Vagina (tissue), 2 donors: ENCODE data around the gene SYTL3. TPM values are rescaled to one million over a fixed set of nuclear protein-coding genes. Genes with fewer than 3 reads are reported as not detected.
A peak's percentile ranks its signal among the peaks of the same experiment; 100 is the strongest.

ENCODE experiments used
- DNase-seq, 2 donors: peaks; one replicate each; pipeline ENCODE4 v3.0.0-alpha.2; 2017; ENCODE audit errors: extremely low spot score in 2 of 2
- H3K27ac ChIP-seq: fragments of 200-600 bp; sonication (generic); one replicate; pipeline ENCODE4 v1.5.1; 2019
- H3K27me3 ChIP-seq: fragments of 200-600 bp; sonication (generic); one replicate; pipeline ENCODE4 v1.5.1; 2019
- H3K36me3 ChIP-seq, 2 donors: fragments of 200-600 bp; sonication (generic); one replicate each; pipeline ENCODE4 v1.5.1; 2017 to 2019
- H3K4me1 ChIP-seq: fragments of 200-600 bp; sonication (generic); one replicate; pipeline ENCODE4 v1.5.1; 2019
- H3K4me3 ChIP-seq, 2 donors: fragments of 200-600 bp; sonication (generic); 1 replicate in 1 of 2; 2 replicates in 1 of 2; pipeline ENCODE4 v1.5.1; 2016 to 2019
- H3K9me3 ChIP-seq: fragments of 200-600 bp; sonication (generic); one replicate; pipeline ENCODE4 v1.5.1; 2019
- CTCF ChIP-seq, 3 experiments: fragments of 450-650 bp in 2 of 3; fragments of 200-600 bp in 1 of 3; sonication (generic) in 1 of 3; IDR thresholded peaks; one replicate each; pipeline ENCODE4 v1.5.1; 2017 to 2019; ENCODE audit warnings: antibody characterized with exemption in 3 of 3, mild to moderate bottlenecking in 2 of 3, moderate library complexity in 2 of 3
- POLR2A ChIP-seq, 2 donors: fragments of 450-650 bp; IDR thresholded peaks; one replicate each; pipeline ENCODE4 v1.6.1; 2017; ENCODE audit warnings: antibody characterized with exemption in 2 of 2, mild to moderate bottlenecking in 2 of 2, moderate library complexity in 2 of 2
- POLR2AphosphoS5 ChIP-seq, 2 donors: sonication (generic); formaldehyde crosslinking; IDR thresholded peaks; one replicate each; pipeline ENCODE4 v1.9.0; 2017; ENCODE audit warnings: antibody characterized with exemption in 2 of 2, mild to moderate bottlenecking in 2 of 2, low read depth in 1 of 2; ENCODE audit not compliant: insufficient read depth in 1 of 2
- intact Hi-C: fragments of 100-400 bp; cut with DNase I; formaldehyde crosslinking; loops from one replicate; pipeline ENCODE4 v1.15.1; 2023
- total RNA-seq: library from RNA; depleted of rRNA; stranded (reverse); fragments of >200 nt; gene quantifications from one replicate; pipeline ENCODE4 v1.2.3, GENCODE V29; 2016

The SYTL3 gene
- total RNA-seq, 1 donor from 2014 or later = 10.8 TPM

GRCh38 chr6:158627940-158628211 lies 22.0 kb upstream of the SYTL3 start:
- no peaks in the 10 kb centered on the region for H3K9me3 ChIP-seq
- no peak overlapping the region for H3K4me3 ChIP-seq
- intact Hi-C loops = no loop called here
- no peaks in the 10 kb centered on the region for H3K27me3 ChIP-seq
- no peak overlapping the region for H3K27ac ChIP-seq
- no peak for TF ChIP-seq POLR2AphosphoS5 (IDR thresholded peaks at IDR 0.05; ENCODE audit: insufficient read depth in 1 of 2, low read depth in 1 of 2)
- no peak for TF ChIP-seq POLR2A (IDR thresholded peaks at IDR 0.05)
- TF ChIP-seq CTCF (IDR thresholded peaks at IDR 0.05) = no peak
- DNase-seq = peak in 1 of 2 donors; percentile 81
- peaks cover 29% of the 10 kb centered on the region for H3K4me1 ChIP-seq
- peaks cover 0 to 17% of the 10 kb centered on the region in 2 donors for H3K36me3 ChIP-seq

GRCh38 chr6:158628542-158628941 lies 21.3 kb upstream of the SYTL3 start:
- intact Hi-C loops = no loop called here
- no peaks in the 10 kb centered on the region for H3K9me3 ChIP-seq
- no peak for TF ChIP-seq POLR2AphosphoS5 (IDR thresholded peaks at IDR 0.05; ENCODE audit: insufficient read depth in 1 of 2, low read depth in 1 of 2)
- TF ChIP-seq POLR2A (IDR thresholded peaks at IDR 0.05) = no peak
- TF ChIP-seq CTCF (IDR thresholded peaks at IDR 0.05) = no peak
- H3K36me3 ChIP-seq = peaks cover 0 to 17% of the 10 kb centered on the region in 2 donors
- H3K27ac ChIP-seq = no peak overlapping the region
- H3K4me1 ChIP-seq = peaks cover 29% of the 10 kb centered on the region
- H3K4me3 ChIP-seq = no peak overlapping the region
- H3K27me3 ChIP-seq = no peaks in the 10 kb centered on the region
- DNase-seq = no peak

GRCh38 chr6:158629367-158630221 lies 20.3 kb upstream of the SYTL3 start:
- Histone ChIP-seq H3K27ac (no peak overlapping the region), H3K4me1 (peaks cover 29% of the 10 kb centered on the region), H3K4me3 (no peak overlapping the region), H3K9me3 (no peaks in the 10 kb centered on the region), H3K36me3 (peaks cover 0 to 17% of the 10 kb centered on the region in 2 donors), H3K27me3 (no peaks in the 10 kb centered on the region)
- intact Hi-C loops = no loop called here
- no peak for TF ChIP-seq POLR2AphosphoS5 (IDR thresholded peaks at IDR 0.05; ENCODE audit: insufficient read depth in 1 of 2, low read depth in 1 of 2)
- no peak for TF ChIP-seq CTCF (IDR thresholded peaks at IDR 0.05)
- no peak for TF ChIP-seq POLR2A (IDR thresholded peaks at IDR 0.05)
- DNase-seq = peak in 1 of 2 donors; percentile 93

- intact Hi-C loops = no loop called here
- TF ChIP-seq POLR2A (IDR thresholded peaks at IDR 0.05) (no peak), CTCF (IDR thresholded peaks at IDR 0.05) (no peak), POLR2AphosphoS5 (IDR thresholded peaks at IDR 0.05; ENCODE audit: insufficient read depth in 1 of 2, low read depth in 1 of 2) (peak; percentile 49 to 56)
- H3K4me1 ChIP-seq = peaks cover 29% of the 10 kb centered on the region
- H3K27ac ChIP-seq = peak overlapping the region; percentile 68
- H3K4me3 ChIP-seq = peak overlapping the region; percentile 0 to 13
- H3K9me3 ChIP-seq = no peaks in the 10 kb centered on the region
- no peaks in the 10 kb centered on the region for H3K27me3 ChIP-seq
- peaks cover 0 to 22% of the 10 kb centered on the region in 2 donors for H3K36me3 ChIP-seq
- DNase-seq = peak in 1 of 2 donors; percentile 95
Observed at GRCh38 chr6:158630938-158631616, 18.8 kb upstream of the SYTL3 start.
